NCI-H774 (cell line): Measurements from ENCODE around the gene BAIAP2L1.
"Not testable (repeated sequence)": the region's sequence is repeated elsewhere in the genome, so short reads cannot be mapped to it uniquely, and the experiment has no call there.

Source experiments
- DNase-seq: peaks from one replicate; lab custom pipeline; 2025; lab: John Stamatoyannopoulos, UW

BAIAP2L1 gene

DNA sequence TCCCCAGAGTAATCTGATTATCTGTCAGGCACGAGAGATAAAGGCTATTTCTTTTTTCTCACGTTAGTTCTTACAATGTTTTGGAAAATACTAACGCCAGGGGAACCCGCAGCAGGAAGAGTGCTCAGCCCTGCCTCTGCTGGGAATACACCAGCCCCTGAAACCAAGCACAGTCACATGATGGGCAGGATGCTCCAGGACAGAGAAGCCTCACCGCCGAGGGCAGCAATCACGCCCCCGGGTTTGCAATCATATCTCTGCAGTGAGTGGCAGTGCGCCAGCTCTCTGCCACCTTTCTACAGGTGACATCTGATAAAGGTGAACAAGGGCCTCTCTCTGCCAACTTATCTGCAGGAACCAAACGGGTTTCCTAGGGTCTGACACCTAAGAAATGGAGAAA, 79.6 kb downstream of the BAIAP2L1 start:
- no peak for DNase-seq

DNA sequence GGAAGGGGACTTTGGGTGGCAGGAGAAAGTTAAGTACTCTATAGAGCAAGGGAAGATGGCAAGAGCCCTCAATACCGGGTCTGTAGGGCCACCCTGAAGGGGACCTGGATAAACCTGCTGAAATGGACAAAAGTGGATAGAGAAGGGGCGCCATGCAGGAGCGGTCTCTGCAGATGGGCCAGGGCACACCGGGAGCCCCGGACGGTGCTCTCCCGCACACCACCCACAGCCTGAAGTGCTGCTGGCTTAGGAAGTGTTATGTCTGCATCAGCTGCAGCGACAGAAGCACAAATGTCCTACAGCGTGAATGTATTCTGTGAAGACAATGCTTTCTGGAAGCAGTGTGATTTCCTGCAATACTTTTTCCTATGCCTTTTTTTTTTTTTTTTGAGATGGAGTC, 81.7 kb downstream of the BAIAP2L1 start:
- DNase-seq, result no peak

DNA sequence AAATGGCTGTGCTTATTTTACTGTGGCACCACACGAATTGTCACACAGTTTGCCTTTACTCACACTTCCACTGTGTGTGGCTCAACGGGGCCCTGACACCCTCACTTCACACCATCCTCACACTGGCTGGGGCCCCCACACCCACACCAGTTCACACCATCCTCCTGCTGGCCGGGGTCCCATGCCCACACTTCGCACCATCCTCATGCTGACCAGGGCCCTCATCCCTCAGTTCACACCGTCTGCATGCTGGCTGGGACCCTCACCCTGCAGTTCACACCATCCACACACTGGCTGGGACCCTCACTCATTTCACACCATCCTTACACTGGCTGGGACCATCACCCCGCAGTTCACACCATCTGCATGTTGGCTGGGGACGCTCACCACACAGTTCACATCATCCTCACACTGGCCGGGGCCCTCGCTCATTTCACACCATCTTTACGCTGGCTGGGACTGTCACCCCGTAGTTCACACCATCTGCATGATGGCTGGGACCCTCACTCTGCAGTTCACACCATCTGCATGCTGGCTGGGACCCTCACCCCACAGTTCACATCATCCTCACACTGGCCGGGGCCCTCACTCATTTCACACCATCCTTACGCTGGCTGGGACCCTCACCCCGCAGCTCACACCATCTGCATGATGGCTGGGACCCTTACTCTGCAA, 83.4 kb downstream of the BAIAP2L1 start:
- DNase-seq, result no peak

DNA sequence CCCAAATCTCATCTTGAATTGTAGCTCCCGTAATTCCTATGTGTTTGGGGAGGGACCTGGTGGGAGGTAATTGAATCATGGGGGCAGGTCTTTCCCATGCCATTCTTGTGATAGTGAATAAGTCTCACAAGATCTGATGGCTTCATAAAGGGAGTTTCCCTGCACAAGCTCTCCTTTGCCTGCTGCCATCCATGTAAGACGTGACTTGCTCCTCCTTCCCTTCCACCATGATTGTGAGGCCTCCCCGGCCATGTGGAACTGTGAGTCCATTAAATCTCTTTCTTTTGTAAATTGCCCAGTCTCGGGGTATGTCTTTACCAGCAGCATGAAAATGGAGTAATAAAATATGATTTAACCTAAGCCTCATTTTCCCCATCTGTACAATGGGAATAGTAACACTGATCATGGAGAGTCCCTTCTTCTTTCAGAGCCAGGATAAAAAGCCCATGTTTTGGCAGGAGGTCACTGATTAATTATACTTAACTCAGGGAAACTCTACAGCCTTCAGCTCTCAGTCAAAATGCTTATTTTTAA, 84.8 kb downstream of the BAIAP2L1 start:
- DNase-seq, result not testable (repeated sequence)

DNA sequence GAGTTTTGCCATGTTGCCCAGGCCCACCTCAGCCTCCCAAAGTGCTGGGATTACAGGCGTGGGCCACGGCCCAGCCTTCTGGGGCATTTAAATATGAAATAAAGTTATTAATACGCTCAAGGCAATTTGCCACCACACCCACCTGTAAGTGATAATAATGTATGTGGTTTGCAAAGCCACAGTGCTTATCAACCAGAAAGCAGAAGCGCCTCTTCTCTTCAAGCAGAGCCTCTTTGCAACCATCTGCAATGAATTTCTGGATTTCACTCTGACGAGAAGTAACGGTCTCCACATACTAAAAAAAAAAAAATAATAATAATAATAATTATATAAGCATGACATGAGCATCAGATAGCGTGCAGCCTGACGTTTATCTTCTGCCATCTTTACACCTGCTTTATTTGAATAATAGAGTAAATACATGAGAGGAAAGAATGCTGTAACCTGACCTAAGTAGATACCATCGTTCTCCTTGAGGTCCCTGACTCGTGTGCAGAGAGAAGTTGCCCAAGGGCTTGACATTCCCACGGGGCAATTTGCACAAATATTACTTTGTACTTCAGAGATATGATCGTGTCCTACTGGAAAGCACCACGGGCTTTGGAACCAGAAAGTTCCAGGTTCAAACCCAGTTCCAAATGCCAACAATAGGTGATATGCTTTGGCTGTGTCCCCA, 85.4 kb downstream of the BAIAP2L1 start:
- no peak for DNase-seq

DNA sequence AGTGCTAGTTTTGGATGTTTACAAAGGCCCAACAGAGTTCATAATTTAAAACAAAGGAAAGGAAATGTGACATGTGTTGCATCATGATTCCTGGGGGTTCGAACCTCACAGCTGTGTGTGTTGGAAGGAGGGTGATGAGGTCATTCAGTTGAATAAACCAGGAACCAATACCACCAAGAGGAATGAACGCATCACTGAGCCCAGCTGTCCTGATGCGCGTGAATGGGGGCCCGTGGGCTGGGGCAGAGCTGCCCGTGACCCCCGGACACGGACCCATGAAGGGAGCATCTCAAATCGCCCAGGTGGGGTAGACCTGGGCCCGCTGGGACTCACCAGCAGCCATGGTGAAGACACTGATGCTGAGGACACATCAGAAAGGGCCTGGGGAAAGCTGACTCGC, 86.4 kb downstream of the BAIAP2L1 start:
- DNase-seq, result no peak

DNA sequence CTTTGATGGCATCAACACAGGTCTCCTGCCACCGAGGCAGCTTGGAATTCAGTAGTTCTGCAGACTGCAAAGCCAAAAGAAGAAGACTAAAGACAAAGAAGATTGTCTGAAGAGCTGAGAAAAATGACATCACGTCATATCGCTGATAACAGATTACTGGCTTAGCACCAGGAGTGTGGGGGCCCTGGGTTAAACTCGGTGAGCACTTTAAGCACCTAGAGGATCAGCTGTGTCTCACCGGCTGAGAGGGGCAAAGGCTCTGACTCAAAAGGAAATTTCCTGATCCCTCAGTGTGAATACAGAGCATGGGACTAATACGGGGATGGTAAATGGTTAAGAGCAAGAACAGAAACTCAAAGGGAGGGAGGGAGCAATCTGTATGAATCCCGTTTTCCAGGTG, 88.7 kb downstream of the BAIAP2L1 start:
- no peak for DNase-seq

DNA sequence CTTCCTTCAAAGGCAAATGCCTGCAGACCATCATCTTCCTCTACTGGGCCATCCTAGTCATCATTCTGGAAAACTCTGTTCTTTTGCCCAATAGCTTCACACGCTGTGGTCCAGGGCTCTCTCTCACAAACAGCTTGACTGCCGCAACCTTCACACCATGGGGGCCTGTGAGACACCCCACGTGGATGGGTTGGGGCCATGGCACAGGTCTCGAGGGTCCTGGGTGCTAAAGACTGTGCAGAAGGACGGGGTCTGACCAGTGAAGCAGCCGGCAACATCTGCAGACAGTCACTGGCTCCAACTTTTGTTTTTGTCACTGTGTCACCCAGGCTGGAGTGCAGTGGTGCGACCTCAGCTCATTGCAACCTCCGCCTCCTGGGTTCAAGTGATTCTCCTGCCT, 91.3 kb downstream of the BAIAP2L1 start:
- DNase-seq, result no peak

DNA sequence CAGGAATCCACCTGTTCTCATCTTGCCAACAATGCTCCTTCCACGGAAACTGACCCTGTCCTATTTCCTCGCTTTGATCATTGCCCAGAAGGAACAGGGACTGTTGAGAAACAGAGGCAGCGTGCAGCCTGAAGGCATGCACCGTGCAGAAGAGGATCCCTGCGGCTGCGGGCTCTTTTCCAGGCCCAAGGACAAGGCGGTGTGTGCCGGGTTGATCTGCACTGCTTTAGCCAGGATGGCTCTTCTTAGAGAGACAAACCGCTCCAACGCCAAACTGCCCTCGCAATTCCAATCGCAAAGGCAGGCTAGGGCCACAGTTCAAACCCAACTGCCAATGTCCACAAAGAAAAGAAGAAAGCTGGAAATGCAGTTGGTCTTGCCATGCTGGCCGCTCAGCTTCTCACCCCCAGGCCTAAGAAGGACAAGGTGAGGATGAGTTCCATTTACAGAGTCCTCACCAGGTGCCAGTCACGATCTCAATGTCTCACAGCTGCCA, 92.9 kb downstream of the BAIAP2L1 start:
- DNase-seq, result no peak

DNA sequence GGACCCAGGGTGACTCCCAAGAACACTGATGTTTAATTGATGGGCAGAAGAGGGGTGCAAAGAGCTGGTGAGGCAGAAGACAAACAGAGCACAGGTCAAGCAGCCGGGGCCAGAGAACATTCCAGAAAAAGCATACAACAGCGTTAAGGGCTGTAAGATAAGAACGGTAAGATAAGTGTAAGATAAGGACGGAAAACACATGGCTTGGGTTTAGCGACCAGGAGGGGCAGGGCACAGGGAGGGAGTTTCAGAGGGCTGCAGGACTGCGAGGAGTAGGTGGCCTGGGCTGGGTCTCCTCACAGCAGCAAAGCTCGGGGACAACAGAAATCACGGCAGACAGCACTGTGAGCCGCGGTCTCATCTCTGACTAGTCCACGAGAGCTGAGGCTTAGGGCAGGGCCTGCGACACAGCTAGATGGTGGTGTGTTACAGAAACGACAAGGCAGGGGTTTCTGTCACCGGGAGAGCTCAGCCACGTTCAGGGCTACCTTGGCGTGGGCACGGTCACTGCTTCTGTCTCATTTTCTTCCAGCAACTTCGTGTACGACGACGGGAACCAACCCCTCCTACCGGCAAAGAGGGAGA, 94.8 kb downstream of the BAIAP2L1 start:
- no peak for DNase-seq

DNA sequence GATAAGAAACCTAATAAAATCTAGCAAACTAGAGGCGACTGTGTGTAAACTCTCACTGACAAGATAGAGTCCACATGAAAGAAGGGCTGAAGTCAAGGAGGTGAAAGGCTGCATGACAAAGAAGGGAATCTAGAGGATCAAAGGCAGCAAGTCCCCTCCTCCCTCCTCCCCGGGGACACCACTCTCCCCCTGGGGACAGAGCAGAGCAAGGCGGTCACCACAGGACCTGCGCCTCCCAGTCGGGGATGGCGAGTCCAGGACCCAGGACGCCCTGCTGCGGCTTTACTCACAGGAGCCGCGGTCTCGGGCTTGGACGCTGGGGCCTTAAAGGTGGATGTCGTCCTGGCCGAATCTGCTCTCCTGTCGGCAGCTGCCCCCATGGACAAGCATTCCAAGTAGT, 97.0 kb downstream of the BAIAP2L1 start:
- DNase-seq, result no peak

DNA sequence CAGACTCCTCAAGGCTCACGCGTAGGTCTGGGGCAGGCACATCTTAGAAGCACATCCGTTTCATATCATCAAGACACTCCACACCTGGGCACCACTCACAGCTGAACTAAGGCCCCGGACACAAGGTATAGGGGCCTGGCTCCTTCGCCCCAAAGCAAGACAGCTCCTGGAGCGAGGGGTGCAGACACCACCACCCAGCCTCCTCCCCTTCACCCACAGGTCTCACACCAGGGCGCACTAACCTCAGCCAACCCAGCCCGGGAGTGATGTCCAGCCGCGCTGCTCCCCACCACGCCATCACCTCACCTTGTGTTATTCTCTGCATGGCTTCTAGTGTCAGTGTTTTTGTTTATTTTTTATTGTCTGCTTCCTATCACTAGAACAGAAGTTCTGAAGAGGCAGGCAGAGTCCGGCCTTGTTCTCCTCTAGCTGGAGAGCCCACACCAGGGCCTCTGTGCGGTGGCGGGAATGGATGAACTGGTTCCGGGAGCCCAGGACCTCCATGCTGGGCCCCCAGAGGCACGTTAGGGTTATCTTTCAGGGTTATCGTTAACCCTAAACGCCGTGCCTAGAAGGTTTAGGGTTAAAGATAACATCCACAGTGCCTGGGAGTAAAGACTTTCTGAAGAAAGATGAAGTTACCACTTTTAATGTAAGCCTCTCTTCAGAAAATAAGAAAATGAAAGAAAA, 97.6 kb downstream of the BAIAP2L1 start:
- DNase-seq, result no peak

DNA sequence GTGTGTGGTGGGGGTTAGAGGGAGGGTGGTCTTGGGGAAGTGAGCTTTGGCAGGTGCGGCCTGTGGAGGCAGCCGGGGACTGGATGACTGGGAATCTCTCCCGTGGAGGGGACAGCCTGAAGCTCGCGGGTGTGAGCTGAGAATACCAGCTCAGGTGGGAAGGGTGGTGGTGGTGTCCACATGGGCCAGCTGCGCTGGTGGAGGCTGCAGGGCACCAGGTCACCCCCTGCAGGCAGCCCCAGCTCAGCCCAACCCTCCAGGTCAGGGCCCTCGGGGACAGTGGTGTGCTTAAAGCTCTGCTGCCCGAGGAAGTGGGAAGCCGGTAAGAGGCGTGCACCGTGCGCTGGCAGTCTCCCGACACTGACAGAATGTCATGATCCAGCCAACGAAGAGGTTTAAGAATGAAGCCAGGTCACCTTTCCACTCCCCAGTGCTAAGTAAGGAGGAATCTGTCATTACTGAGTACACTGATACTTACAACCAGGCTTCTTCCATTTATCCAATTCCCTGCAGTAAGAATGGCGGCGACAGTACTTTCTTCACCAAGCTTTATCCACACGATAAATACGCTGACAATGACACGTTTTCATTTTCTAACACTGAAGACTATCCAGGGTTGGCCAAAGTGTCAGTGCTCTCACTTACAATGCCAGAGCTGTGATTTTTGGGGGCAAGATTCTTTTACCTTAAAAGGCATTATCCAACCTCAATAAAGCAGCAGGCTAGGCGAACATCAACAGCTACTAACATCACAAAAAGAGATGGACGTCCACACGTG, 99.0 kb downstream of the BAIAP2L1 start:
- no peak for DNase-seq

DNA sequence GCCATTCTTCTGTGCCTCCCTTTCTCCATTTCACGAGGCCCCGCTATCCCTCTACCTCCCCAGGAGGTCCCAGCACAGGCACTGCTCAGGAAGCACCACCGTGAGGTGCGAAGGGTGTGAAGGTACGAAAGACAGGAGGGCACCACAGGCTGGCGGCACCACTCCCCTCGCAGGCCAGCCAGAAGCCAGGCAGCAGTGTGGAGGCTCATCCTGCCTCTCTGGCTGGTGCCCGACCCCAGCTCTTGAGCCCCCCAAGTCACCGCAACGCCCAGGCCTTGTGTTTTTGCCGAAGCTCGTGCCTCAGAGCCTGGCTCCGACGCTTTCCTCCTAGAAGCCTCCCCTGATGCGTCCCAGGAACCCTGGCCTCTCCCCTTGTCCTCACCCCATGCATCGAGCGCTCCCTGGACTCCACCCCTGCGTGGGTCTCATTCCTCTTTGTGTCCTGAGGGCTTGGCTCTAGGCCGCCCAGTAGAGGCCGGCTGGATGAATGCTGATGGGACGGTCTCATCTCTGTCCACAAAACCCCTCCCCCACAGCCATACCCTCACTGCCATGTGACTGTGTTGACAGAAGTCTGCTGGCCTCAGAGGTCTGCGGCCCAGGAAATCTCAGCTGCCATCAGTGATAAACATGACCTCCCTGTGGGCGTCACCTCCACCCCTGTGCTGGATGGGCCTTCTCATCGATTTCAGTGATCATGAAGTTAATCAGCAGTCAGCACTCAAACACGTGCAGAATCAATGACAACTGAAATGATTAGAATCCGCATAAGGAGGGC, 100.1 kb downstream of the BAIAP2L1 start:
- DNase-seq, result no peak

DNA sequence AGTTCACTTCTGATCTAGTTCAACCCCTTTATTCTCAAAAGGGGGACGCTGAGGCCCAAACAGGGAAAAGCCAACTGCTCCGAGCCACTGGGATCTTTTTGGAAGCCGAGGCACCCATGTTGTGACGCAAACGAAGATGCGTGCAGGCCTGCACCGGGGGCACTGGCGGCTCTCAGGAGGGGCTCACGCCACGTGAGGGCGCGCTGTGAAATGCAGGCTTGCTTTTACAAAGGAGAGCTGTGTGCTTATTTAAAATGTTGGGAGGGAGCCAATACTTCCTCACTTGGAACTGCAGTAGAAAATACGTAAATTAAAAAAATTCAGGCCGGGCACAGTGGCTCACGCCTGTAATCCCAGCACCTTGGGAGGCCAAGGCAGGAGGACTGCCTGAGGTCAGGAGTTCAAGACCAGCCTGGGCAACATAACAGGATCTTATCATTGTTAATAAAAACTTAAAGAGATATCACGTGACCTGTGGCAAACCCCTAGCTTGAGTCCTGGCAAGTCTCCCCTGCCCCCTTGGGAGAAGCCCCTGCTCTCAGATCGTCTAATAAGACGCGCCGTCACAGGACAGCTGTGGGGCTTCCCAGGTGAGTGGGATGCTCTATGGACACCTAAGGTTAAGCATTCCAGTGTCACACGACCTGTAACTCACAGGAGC, 103.1 kb downstream of the BAIAP2L1 start:
- no peak for DNase-seq

DNA sequence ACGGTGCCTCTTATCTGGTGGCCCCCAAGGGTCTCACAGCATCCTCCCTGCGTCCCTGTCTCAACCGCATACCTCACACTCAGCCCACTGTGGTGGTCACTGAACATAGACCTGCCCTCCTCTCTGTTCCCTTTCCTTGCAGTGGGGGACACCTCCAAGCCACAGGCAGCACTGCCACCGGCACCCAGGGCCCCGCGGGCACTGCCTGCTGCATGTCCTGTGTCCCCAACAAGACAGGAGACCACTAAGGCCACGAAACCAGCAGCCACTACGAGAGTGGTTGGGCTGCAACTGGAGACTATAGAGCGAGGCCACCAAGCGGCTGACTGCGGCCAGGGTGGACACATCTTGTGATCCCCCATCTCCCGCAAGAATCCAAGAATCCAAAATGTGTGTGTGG, 104.1 kb downstream of the BAIAP2L1 start:
- no peak for DNase-seq

DNA sequence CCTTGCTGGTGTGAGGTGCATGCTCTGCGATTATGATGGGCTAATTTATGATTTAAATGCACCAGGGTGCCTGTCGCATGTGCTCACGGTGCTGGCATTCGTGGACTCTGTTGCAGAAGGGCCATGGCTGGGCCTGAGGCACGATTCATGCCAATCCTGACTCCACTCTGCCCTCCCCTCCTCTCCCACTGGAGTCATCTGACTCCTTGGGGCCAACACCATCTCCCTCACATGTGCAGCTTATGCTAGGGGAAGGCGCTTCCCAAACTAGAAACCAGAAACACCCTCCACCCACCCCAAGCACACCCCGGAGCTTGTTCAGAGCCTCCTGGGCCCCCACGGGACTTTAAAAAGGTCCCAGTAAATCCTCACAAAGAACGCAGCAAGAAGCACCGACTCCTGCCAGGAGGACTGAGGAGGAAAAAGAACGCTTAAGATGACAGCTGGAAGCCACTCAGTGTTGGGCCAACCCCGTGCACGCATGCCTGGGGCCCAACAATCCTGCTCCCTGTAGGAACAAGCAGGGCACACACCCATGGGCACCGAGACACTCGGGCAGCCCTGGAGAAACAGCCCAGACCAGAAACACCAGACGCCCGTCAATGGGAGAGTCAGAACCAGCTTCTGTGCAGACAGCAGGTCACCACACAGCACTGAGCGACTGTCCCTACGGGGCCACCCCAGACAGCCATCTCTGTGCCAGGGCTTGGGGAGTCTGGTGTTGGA, 105.3 kb downstream of the BAIAP2L1 start:
- no peak for DNase-seq

DNA sequence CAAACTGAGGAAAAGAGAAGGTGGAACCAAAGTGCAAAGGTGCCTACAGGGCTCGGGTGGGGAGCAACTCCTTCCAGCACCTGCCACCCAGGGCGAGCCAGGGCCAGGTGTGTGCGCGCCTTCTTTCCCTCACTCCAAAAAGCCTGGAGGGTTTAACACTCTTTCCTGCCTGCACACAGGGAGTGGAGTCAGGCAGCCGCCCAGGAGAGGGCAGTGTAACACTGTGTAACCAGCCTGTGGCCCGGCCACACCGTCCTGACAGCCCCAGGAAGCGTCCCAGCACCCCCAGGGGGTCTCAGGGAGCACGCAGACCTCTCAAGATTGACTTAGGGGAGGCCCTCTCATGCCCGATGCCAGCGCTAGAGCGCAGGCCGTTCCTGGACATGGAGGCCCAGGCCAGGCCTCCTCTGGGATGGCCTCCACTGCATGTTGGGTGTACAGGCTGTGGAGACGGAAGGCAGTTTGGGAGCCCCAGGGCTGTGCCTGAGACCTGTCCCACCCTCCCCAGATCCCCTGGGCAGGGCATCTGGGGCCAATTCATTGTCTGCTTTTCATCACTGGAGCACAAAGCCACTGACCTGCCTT, 106.0 kb downstream of the BAIAP2L1 start:
- DNase-seq, result peak; percentile 65

DNA sequence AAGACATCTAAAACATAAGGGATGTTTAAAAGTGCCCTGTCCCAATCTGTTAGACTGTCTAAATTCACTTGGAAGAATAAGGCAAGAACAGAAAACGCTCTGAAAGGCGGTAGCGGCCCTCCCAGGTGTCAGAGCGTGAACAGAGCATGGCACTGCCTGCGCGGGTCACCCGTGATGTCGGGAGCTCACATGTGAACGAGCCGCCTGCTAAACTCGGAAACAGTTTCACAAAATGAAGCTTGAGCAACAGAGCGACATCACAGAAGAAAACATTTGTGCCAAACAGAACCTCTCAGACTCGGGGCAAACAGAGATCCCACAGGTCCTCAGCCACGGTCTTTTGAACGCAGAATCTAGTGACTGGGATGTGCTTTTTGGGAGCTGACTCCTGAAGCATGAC, 106.6 kb downstream of the BAIAP2L1 start:
- no peak for DNase-seq
